ENCODE measurements around the gene CLVS2.

Gene CLVS2

GRCh38 chr6:123118811-123119210, 122.8 kb downstream of the CLVS2 start:
- no peak for DNase-seq (ENCODE audit: low read depth in 1 of 2, low spot score in 1 of 2)

All from stimulated activated CD4-positive, alpha-beta T cell treated with anti-CD3 and anti-CD28 coated beads, Interleukin-15, amount 100 ng/mL, for 1 hour (primary cell).